Endothelial cell of umbilical vein (primary cell): ENCODE data around the gene CACNA1B. TPM values are rescaled to one million over a fixed set of nuclear protein-coding genes. Genes with fewer than 3 reads are reported as not detected.

Source experiments
- BruUV-seq: library from RNA; stranded (reverse); fragments of 400-500 nt; replicated peaks from 2 replicates; lab custom pipeline; 2021; lab: Mats Ljungman, UMichigan
- CTCF ChIA-PET: fragments of 300-600, 350-600 bp; sonication (Branson Sonifier 250); formaldehyde crosslinking; loops from one replicate; lab custom pipeline; 2021; ENCODE audit warnings: antibody characterized with exemption, inconsistent platforms; lab: Charles Lee
- POLR2A ChIA-PET: fragments of 300-600, 350-600 bp; sonication (Branson Sonifier 250); formaldehyde crosslinking; loops from one replicate; lab custom pipeline; 2021; ENCODE audit warnings: antibody characterized with exemption, inconsistent platforms; lab: Charles Lee
- DNase-seq: peaks from one replicate; pipeline ENCODE4 v3.0.0-alpha.2; 2011; ENCODE audit warnings: low read depth, low spot score
- FAIRE-seq: peaks from 2 replicates; lab custom pipeline; 2011; peaks lifted over from hg19 to GRCh38; lab: Jason Lieb, UNC
- H2AFZ ChIP-seq: 2 replicates; pipeline ENCODE4 v1.6.0; 2012; ENCODE audit warnings: low read depth, low read length, control low read depth, inconsistent platforms
- H3K27ac ChIP-seq: 2 replicates; pipeline ENCODE4 v1.5.1; 2011; ENCODE audit warnings: low read depth, mild to moderate bottlenecking, control low read depth, low read length, moderate library complexity; ENCODE audit not compliant: insufficient read depth
- H3K27me3 ChIP-seq, 2 experiments: 2 replicates each; pipeline versions ENCODE4 v1.6.0 to v1.6.1; 2011; ENCODE audit warnings: low read length in 2 of 2, mixed read lengths in 1 of 2; ENCODE audit not compliant: control insufficient read depth in 2 of 2, insufficient read depth in 2 of 2
- H3K36me3 ChIP-seq, 2 experiments: 2 replicates in 1 of 2; 3 replicates in 1 of 2; pipeline ENCODE4 v1.5.1; 2011; ENCODE audit warnings: low read length in 2 of 2, mild to moderate bottlenecking in 1 of 2, moderate library complexity in 1 of 2; ENCODE audit not compliant: control insufficient read depth in 2 of 2, insufficient read depth in 2 of 2; ENCODE audit errors: extremely low read depth in 1 of 2
- H3K4me1 ChIP-seq: 3 replicates; pipeline ENCODE4 v1.5.1; 2011; ENCODE audit warnings: mild to moderate bottlenecking, low read length; ENCODE audit not compliant: control insufficient read depth, insufficient read depth; ENCODE audit errors: extremely low read depth
- H3K4me2 ChIP-seq: 2 replicates; pipeline ENCODE4 v1.6.1; 2011; ENCODE audit warnings: low read length, control low read depth, mixed read lengths; ENCODE audit not compliant: insufficient read depth
- H3K4me3 ChIP-seq, 3 experiments: fragments of 200-600 bp in 1 of 3; sonication (generic), shearing (Covaris generic) in 1 of 3; replicated peaks in 1 of 3; 2 replicates each; pipeline ENCODE4 v1.5.1; 2011 to 2016; ENCODE audit warnings: control low read depth in 3 of 3, low read length in 3 of 3, mild to moderate bottlenecking in 2 of 3, inconsistent platforms in 1 of 3, low read depth in 1 of 3, moderate library complexity in 1 of 3; ENCODE audit not compliant: insufficient read depth in 1 of 3
- H3K79me2 ChIP-seq: 2 replicates; pipeline ENCODE4 v1.6.0; 2012; ENCODE audit warnings: low read length, inconsistent platforms; ENCODE audit not compliant: control insufficient read depth, insufficient read depth
- H3K9ac ChIP-seq: replicated peaks from 2 replicates; pipeline ENCODE3; 2011; ENCODE audit warnings: low read length, control low read depth; ENCODE audit not compliant: insufficient read depth; ENCODE audit errors: extremely low read depth
- H3K9me1 ChIP-seq: replicated peaks from 3 replicates; pipeline ENCODE4 v1.6.0; 2011; ENCODE audit warnings: mild to moderate bottlenecking, low read length; ENCODE audit not compliant: control insufficient read depth, insufficient read depth; ENCODE audit errors: extremely low read depth
- H3K9me3 ChIP-seq: replicated peaks from 2 replicates; pipeline ENCODE4 v1.5.1; 2012; ENCODE audit warnings: low read length, inconsistent platforms; ENCODE audit not compliant: control insufficient read depth, insufficient read depth
- H4K20me1 ChIP-seq: replicated peaks from 2 replicates; pipeline ENCODE3; 2011; ENCODE audit warnings: mild to moderate bottlenecking, low read length; ENCODE audit not compliant: control insufficient read depth, insufficient read depth; ENCODE audit errors: extremely low read depth
- CTCF ChIP-seq, 2 donors: IDR thresholded peaks; 1 replicate in 1 of 2; 2 replicates in 1 of 2; pipeline ENCODE4 v1.5.1; 2011; ENCODE audit warnings: low read length in 2 of 2, mild to moderate bottlenecking in 2 of 2, moderate library complexity in 2 of 2, control low read depth in 1 of 2, inconsistent platforms in 1 of 2, low read depth in 1 of 2; ENCODE audit not compliant: insufficient read depth in 1 of 2; ENCODE audit errors: extremely low read depth in 1 of 2
- EZH2 ChIP-seq: IDR thresholded peaks from 2 replicates; pipeline ENCODE4 v1.6.1; 2012; ENCODE audit warnings: borderline replicate concordance, low read depth, mild to moderate bottlenecking, moderate library complexity, low read length, inconsistent platforms; ENCODE audit not compliant: severe bottlenecking
- FOS ChIP-seq: IDR thresholded peaks from 2 replicates; pipeline ENCODE4 v1.6.1; 2011; ENCODE audit warnings: mild to moderate bottlenecking, low read length, moderate library complexity, borderline replicate concordance; ENCODE audit not compliant: insufficient read depth
- GATA2 ChIP-seq: IDR thresholded peaks from 2 replicates; pipeline ENCODE4 v1.7.0; 2011; ENCODE audit warnings: low read depth, mild to moderate bottlenecking, moderate library complexity, mixed read lengths, low read length; ENCODE audit not compliant: insufficient read length, insufficient read depth
- JUN ChIP-seq: IDR thresholded peaks from 2 replicates; pipeline ENCODE4 v1.6.1; 2011; ENCODE audit warnings: borderline replicate concordance, low read depth; ENCODE audit not compliant: insufficient read length, insufficient read depth
- MAX ChIP-seq: IDR thresholded peaks from 2 replicates; pipeline ENCODE4 v1.6.1; 2011; ENCODE audit not compliant: insufficient read depth, insufficient read length
- MYC ChIP-seq: IDR thresholded peaks from one replicate; pipeline ENCODE4 v1.6.1; 2011; ENCODE audit warnings: mild to moderate bottlenecking, low read depth, low read length
- POLR2A ChIP-seq: IDR thresholded peaks from 2 replicates; pipeline ENCODE4 v1.6.1; 2012; ENCODE audit warnings: low read depth, mild to moderate bottlenecking, control low read depth, low read length
- POLR2AphosphoS5 ChIP-seq: IDR thresholded peaks from 2 replicates; pipeline ENCODE4 v1.6.1; 2012; ENCODE audit warnings: low read depth, mild to moderate bottlenecking, control low read depth, low read length, moderate library complexity; ENCODE audit not compliant: insufficient read depth
- dilution Hi-C: fragments of 300-500 bp; cut with MboI; formaldehyde crosslinking; loops from one replicate; pipeline ENCODE4 v1.15.0; 2019; ENCODE audit warnings: low sequenced_read_pairs; ENCODE audit not compliant: extremely low pct_ligation_motif_present
- intact Hi-C: fragments of 100-400 bp; cut with micrococcal nuclease; formaldehyde crosslinking; loops from one replicate; pipeline ENCODE4 v1.10.0; 2022
- polyA plus RNA-seq, 4 experiments: library from polyadenylated mRNA; depleted of rRNA in 3 of 4; stranded (reverse) in 3 of 4; unstranded in 1 of 4; fragments of >200 nt; gene quantifications; 2 replicates each; pipeline versions ENCODE4 v1.2.1 to v1.2.3, GENCODE V29; 2011 to 2012; ENCODE audit warnings: missing spikeins in 1 of 4
- total RNA-seq: library from RNA; stranded (reverse); gene quantifications from 2 replicates; pipeline ENCODE4 v1.2.3, GENCODE V29; 2021

CACNA1B gene
- total and polyA plus RNA-seq, 2 donors (not counting 3 experiments of a cell fraction or from before 2014, with no cell fraction given) = 0.11 to 0.41 TPM

- no peaks in the 10 kb centered on the region for H3K4me1 ChIP-seq
- no peak overlapping the region for H3K27ac ChIP-seq
- no peaks in the 10 kb centered on the region for H4K20me1 ChIP-seq
- TF ChIP-seq CTCF (IDR thresholded peaks at IDR 0.05; ENCODE audit: extremely low read depth in 1 of 2, insufficient read depth in 1 of 2, low read depth in 1 of 2, low read length in 2 of 2) (no peak), MAX (no peak), EZH2 (no peak), POLR2A (no peak), GATA2 (no peak), JUN (no peak), FOS (no peak), MYC (no peak), POLR2AphosphoS5 (no peak)
- intact Hi-C loops = no loop called here
- H3K4me2 ChIP-seq = no peak overlapping the region
- FAIRE-seq (no peak), DNase-seq (no peak)
- no TSS peak for BruUV-seq
- H3K9me1 ChIP-seq = no peaks in the 10 kb centered on the region
- H3K36me3 ChIP-seq = no peaks in the 10 kb centered on the region
- CTCF ChIA-PET = no interaction called here
- H3K27me3 ChIP-seq = no peaks in the 10 kb centered on the region
- POLR2A ChIA-PET = no interaction called here
- H3K9me3 ChIP-seq = no peaks in the 10 kb centered on the region
- H2AFZ ChIP-seq = no peak overlapping the region
- no peak overlapping the region for H3K4me3 ChIP-seq
- no peaks in the 10 kb centered on the region for H3K79me2 ChIP-seq
- dilution Hi-C loops = no loop called here
- no peak overlapping the region for H3K9ac ChIP-seq
These were observed 190.2 kb downstream of the CACNA1B start for GRCh38 chr9:138067613-138068367.
